Head of caudate nucleus (tissue), 42 donors: ENCODE results near the gene GPC6.

Experiments
- DNase-seq, 42 donors: peaks; one replicate each; pipeline versions ENCODE4 v3.0.0 to v3.0.0-alpha.2; 2020 to 2021; ENCODE audit warnings: mixed read lengths in 7 of 42
- intact Hi-C: fragments of 100-400 bp; cut with DNase I; formaldehyde crosslinking; loops from one replicate; pipeline ENCODE4 v1.15.0; 2022

The GPC6 gene

DNA sequence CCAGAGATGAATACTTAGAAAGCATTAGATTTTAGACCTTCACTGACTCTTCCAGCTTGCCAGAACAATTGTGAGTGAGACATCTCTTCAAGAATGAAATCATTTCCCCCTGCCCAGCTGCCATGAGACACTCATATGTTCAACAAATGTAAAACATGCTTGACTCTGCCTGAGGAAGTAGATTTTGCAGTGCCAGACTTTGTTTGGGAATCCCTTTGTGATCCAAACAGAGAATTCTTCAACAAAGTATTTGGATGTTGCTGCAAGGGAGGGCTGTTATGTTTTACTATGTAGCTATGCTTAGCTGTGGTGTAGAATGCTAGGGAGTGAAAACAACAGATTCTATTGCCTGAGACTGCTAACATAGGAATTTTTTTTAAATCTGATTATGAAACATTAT, 836.5 kb downstream of the GPC6 start:
- intact Hi-C loops, result no loop called here
- DNase-seq, result no peak

DNA sequence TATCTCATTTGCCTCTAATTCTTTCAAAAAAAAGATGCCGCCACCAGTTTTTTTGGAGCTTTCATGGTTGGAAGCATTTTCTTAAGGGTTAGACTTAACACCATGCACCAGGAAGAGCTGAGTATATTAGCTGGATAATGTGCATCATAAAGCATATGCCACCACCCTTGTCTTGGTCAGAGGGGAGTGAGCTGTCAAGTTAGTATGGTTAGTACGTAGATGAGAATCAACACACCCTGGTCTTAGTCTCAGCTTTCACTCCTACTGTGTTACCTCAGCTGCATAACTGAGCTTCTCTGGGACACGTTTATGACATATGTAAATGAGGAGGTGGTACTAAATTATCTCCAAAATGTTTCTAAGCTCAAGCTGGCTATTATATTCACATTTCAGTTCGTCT, 837.2 kb downstream of the GPC6 start:
- no peak for DNase-seq
- intact Hi-C loops, result no loop called here

DNA sequence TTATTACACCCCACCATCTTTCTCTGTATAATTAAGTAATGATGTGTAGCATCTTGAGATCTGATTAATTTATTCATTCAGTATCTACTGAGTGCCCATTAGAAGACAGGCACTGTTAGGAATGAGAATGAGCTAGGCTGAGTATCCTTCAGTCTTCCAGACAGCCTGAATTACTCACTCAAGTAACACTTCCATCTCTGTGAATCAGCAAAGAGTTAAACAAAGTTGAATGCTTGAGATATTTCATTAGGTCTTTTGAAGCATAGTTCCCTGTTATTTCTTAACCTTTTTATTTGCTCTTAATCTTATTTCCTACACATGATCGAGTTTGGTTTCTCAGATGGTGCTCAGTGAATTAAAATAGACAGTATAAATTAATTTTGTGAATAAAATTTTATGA, 839.1 kb downstream of the GPC6 start:
- intact Hi-C loops, result no loop called here
- no peak for DNase-seq

DNA sequence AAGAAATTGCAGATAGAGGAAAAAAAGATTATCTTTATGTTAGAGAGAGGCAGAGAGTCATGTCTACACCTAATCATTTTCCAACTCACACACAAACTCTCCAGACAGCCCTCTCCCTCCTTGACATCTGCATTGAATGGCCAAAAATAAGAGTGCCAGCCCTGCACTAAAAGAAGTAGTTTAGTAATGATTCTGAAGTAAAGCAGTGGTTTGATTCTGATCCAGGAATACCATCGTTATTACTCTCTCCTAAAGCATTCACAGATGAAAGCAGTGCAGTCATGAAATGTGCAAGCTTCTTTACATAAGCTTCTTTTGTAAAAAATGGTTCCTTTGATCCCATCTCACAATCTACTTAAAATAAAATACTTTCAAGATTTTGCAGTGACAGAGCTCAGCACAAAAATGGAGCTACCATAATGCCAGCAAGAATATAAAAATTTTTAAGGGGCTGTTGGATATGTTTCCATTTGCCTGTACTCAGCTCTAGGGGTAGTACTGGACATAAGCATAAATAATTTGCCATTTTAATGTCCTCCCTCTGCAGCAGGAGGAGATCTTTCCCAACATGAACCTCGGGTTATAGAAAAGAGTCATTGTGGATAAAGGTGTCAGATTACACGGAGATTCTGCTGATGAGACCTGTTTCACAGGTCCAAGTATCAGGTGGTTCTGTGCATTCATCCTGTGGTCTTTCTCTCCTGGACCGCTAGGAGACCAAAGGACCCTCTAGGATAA, 846.6 kb downstream of the GPC6 start:
- intact Hi-C loops, result no loop called here
- DNase-seq, result no peak

DNA sequence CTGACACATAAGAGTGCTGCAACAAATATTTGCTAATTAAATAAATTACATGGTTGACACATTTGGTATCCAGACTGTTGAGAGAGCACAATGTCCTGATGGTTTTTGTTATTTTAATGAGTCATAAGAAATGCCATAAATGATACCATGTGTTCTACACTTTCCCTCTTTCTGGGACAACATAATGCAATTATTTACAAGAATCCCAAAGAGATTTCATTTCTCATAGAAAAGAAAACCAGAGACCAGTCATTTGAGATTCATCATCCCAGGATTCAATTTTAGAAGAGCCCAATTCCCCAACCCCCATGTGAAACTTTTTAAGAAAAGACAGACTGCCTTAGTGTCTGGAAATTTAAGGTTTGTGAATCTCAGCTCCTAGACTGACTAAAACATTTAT, 853.3 kb downstream of the GPC6 start:
- intact Hi-C loops, result no loop called here
- DNase-seq, result no peak

DNA sequence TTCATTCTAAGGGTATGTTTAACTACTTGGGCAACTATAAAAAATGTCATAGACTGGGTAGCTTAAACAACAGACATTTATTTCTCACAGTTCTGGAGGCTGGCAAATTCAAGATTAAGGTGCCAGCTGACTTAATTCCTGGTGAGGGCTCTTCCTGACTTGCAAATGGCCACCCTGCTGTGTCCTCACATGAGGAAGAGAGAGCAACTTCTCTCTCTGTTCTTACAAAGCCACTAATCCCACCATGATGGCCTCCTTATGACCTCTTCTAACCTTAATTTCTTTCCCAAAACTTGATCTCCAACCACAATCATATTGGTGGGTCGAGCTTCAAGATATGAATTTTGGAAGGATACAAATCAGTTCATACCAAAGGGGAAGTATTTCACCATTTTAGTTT, 853.9 kb downstream of the GPC6 start:
- no peak for DNase-seq
- intact Hi-C loops, result no loop called here

DNA sequence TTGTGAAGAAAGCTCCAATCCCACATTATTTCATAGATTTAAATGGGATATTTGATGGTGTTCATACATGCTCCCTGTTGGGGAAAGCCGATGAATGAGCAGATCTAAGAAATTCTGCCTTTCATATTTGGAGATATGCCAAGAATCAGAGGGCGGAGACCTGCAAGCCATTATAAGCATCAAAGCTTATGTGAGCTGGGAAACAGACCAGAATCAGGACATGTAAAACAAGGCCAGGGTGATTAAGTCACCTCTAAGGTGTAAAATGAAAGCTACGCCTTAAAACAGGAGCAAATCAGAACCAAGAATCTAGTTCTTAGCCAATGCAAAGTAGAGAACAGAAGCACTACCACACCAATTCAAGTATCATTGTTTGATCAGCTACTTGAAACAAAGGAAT, 860.5 kb downstream of the GPC6 start:
- DNase-seq, result no peak
- intact Hi-C loops, result no loop called here

DNA sequence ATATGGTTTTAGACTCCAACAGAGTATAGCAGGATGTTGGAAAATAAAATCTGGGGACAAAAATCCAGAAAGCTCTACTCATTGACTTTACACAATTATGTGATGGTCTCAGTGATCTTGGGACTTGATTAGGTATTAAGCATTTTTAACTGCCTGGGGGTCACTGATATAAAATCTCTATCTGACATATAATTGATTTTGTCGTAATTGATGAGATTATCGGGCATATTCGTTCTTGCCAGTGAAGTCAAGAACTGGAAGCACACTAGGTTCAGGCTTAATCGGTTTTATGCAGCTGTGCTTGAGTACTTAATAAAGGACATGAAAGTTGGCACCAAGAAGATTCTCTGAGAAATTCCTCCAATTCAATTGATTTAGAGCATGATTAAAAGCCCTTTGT, 862.1 kb downstream of the GPC6 start:
- intact Hi-C loops, result no loop called here
- DNase-seq, result no peak

DNA sequence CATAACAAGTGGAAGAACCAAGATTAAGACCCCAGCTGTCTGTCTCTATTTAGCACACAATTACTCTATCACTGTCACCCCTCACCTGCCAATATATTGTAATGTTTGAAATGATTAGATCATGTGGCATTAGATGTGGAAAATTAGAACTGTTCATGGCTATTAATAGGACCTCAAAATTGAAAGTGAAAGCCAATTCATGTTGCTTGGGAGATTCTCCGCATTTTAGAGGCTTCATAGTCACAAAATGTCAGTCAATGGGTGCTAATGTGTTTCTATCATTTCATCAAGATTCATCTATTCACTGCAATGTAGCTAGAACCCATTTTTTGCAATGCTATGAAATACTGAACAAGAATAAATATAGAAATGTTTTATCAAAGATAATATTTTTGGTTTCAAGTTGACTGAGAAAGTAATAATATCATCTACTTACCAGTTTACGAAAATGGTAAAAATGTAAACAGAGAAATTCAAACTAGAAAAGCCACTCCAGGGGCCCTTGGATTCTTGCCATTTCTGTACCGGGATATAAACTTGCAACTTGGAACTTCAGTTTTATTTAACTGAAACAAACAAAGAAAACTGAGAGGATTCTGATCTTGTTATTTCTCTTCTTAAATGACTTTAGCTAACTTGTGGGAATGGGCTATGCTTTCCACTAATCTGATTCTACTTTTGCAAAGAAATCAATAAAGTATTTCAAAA, 864.3 kb downstream of the GPC6 start:
- DNase-seq, result no peak
- intact Hi-C loops, result no loop called here

DNA sequence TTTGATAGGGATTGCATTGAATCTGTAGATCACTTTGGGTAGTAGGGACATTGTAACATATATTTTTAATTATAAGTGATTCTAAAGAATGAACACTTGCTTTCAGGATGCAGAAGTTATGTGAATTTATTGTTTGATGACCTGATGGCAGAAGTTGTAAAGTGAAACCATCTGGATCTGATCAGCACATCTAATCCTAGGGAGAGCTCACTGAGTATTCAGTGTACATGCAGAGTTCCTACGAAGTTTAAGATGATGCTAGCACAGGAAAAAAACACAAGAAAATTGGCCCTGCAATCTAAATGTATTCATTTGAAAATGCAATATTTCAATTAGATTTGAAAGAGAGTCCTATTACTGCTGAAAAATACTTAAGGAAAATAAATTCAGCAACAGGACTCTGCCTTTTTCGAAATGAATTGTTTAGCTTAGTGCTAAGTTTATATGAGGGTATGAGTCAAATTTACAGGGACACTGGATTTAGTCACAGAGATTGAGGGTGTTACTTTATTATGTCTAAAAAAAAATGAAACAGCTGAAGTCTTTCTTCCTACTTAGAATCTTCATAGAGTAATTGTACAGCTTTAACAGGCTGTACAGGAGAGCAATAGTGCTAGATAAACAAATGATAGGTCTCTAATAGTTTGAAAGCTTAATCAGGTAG, 867.2 kb downstream of the GPC6 start:
- DNase-seq, result no peak
- intact Hi-C loops, result no loop called here

DNA sequence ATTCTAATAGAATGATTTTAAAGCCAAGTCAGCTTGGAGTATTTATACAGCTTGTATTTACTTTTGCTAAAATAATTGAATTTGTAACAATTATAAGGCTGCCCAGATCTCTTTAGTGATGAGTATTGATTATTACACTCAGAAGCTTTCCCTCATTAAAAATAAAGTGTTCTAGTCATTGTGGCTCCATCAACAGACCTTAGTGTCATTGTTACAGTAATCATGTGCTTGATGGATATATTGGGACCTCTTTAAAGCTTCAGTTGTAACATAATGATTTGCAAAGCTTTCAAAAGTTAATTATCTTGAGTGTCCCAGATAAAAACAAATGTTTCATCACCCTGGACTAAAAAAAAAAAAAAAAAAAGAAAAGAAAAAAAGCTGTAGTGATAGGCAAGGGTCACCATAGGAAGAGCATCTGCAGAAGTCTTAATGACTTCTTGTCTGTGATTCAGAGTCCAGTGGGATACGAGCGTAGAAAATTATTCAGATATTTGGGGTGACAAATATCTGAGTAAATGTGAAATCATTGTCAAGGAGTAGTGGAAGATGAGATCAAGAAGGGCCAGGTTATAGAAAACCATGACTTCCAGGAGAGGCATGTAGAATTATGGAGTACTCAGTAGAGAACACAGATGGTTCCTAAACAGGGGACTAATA, 883.2 kb downstream of the GPC6 start:
- no peak for DNase-seq
- intact Hi-C loops, result no loop called here

DNA sequence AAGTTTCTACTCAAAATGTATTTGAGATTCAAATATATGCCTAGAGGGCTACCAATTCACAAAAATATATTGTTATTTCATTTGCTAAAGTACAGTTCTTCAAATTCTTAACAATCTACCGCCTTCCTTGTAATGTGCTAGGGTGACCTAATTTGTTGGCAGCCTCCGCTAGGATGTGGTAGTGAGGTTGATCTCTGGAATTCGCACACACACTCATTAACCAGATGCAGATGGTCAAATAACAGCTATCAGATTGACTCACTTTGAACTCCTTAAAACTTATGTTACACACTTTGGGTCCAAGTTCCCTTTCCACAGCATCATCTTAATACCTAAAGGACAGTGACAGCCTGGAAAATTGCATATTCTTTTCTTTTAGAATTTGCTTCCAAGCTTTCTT, 885.6 kb downstream of the GPC6 start:
- DNase-seq, result no peak
- intact Hi-C loops, result no loop called here

DNA sequence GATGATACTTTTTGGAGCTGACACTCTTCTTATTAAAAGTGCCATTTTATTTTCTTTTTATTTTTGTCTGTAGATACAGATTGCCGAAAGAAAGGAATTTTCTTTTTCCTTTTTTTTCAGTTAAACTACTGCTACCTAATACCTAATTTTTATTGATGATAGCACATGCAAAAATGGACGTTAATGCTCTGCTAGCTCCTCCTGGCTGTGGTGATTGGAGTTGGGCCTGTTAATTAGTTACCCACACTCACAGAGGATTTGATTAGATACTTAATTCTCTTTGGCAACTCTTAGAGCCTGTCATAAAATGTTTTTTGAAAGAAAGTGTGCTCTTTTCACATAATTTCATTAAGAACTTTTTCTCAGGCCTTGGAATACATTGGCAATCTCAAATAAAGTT, 886.1 kb downstream of the GPC6 start:
- DNase-seq, result no peak

DNA sequence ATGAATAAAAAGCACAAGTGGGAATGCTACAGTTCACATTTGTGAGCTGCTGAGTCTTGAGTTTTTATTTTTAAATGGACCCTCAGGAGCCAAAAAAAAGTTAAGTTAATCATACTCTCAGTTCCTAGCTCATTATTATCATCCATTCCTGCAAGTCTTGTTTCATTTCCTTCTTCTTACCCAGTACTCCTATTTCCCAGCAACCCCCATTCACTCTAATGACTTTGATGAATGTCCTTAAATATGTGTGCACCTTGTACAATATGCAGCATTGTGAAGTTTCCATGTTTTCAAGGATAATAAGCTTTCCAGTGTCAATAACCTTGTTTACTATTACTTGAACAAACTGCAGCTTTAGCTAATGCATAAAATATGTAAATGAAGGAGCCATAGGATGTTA, 886.6 kb downstream of the GPC6 start:
- intact Hi-C loops, result no loop called here
- no peak for DNase-seq

More for the DNA sequence above, 886.1 kb downstream of the GPC6 start:
- intact Hi-C loops, result no loop called here

DNA sequence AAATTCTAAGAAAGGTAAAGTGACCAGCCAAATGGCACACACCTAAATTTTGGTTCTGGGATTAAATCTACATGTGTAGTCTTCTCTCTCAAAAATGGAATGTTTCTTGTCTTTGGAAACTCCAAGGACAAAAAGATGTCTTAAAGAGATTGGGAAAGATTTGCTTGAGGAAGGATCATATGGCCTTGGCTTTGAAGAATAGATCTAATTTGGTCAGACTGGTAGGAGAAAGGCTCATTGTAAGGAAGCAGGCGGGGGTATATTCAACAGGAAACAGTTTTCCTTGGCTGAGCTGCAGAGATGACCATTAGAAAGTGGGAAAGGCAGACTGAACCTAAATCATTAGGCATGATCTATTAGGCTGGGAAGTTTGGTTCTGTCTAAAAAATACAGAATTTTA, 887.6 kb downstream of the GPC6 start:
- DNase-seq, result no peak
- intact Hi-C loops, result no loop called here

DNA sequence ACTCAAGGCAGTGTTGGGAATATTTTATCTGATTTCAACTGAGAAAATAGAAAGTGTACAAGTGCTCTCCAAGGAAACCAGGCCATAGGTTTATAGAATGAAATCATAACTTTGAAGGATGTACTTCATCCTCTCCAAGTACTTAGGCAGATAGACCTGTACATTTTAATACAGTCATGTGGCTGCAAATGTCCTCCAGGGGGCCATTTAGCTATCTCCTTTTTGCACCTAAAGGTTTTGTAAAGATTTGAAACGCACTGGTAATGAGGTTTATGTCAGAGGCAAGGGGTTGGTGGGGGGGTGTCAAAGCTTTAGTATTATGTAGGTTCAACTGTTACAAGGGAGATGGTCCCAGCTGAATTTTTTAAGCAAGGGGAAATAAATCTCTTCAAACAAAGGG, 888.4 kb downstream of the GPC6 start:
- intact Hi-C loops, result no loop called here
- DNase-seq, result no peak

DNA sequence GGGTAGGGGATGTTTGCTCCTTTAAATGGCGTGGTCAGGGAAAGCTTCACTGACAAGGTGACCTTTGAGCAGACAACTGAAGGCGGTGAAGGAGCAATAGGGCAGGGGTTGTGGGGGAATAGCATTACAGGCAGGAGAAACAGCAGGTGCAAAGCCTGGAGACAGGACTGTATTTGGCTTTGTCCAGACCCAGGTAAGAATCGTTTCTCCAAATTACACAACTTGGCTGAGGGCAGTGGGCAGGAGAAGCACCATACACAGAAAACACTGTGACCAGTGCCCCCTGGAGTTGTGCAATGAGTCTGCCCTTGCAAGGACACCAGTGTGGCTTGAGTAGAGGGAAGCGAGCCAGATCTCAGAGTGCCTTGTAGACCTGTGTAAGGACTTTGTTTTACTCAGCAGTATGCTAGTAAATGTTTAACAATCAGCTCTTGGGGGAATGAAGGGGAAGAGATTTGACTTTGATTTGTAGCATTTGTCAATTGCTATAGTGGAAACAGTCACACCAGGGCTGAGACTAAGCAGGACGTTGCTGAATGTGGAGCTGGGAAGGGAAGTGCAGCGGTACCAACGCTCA, 892.8 kb downstream of the GPC6 start:
- no peak for DNase-seq
- intact Hi-C loops, result no loop called here

DNA sequence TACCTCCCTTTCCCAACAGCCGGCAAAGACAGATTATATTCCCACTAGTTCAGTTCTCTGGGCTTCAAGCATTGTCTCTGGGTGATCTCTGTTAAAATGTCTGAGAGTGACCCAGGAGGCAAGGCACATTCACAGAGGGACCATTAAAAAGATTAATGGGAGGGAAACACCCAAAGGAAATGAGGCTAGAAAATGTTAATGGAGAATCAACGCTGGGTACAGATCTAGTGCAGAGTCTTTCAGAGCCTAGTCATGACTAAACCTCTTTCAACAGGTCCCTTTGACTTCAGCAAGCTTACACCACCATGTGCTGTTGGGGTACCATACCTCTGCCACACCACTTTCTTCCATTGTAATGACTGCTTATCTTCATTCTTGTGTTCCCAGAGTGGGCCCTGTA, 894.3 kb downstream of the GPC6 start:
- DNase-seq, result no peak
- intact Hi-C loops, result no loop called here

DNA sequence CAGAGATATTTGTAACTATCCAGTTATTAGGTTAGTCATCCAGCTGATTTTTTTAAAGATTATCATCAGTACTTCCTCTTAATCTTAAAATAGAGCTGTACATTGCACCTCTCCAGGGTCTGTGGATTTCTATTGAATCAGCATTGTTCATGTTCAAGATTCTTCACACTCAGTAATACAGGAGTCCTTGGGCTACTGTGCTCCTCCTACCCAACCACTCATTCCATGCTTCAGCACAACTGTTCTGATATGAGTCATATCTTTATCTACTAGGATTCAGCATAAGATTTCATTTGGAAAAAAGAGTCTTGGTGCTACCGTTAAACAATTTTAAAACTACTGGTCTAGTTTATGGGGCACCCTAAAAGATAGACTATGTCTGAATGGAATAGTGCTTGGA, 895.1 kb downstream of the GPC6 start:
- intact Hi-C loops, result no loop called here

More for the DNA sequence above, 895.1 kb downstream of the GPC6 start:
- DNase-seq, result peak in 3 of 42 donors; percentile 7 to 41 (median 32)
